ENCODE measurements around the gene HTRA2.
A peak's percentile ranks its signal among the peaks of the same experiment; 100 is the strongest.

HTRA2 gene

GRCh38 chr2:74540291-74540690, 10.6 kb downstream of the HTRA2 start:
- no peak overlapping the region for H3K4me2 ChIP-seq (ENCODE audit: low read depth, low read length, poor library complexity, severe bottlenecking)
- H3K9me2 ChIP-seq (replicated peaks; ENCODE audit: insufficient read depth, low read length), result no peaks in the 10 kb centered on the region
- H3K27me3 ChIP-seq (ENCODE audit: low read length), result no peaks in the 10 kb centered on the region
- no peak overlapping the region for H2AFZ ChIP-seq (ENCODE audit: low read depth, low read length, severe bottlenecking)
- no peaks in the 10 kb centered on the region for H4K20me1 ChIP-seq (ENCODE audit: low read depth, low read length)
- no peaks in the 10 kb centered on the region for H3K79me2 ChIP-seq (ENCODE audit: insufficient read depth, low read length)
- H3K9ac ChIP-seq (ENCODE audit: low read length), result no peak overlapping the region
- no peak overlapping the region for H3K4me3 ChIP-seq (ENCODE audit: insufficient read depth, low read length, poor library complexity, severe bottlenecking)
- no peak overlapping the region for H3K27ac ChIP-seq (ENCODE audit: low read depth, low read length)
- TF ChIP-seq CTCF (IDR thresholded peaks at IDR 0.05; ENCODE audit: insufficient read depth, low read length, poor library complexity, severe bottlenecking), result no peak
- H3F3A ChIP-seq (ENCODE audit: insufficient read depth), result no peaks in the 10 kb centered on the region
- no peaks in the 10 kb centered on the region for H3K36me3 ChIP-seq (ENCODE audit: low read length)
- no peaks in the 10 kb centered on the region for H3K9me3 ChIP-seq (ENCODE audit: insufficient read depth, low read length)

GRCh38 chr2:74542978-74543377, 13.2 kb downstream of the HTRA2 start:
- no peaks in the 10 kb centered on the region for H3K27me3 ChIP-seq (ENCODE audit: low read length)
- no peak overlapping the region for H3K9ac ChIP-seq (ENCODE audit: low read length)
- H3K79me2 ChIP-seq (ENCODE audit: insufficient read depth, low read length), result no peaks in the 10 kb centered on the region
- H3K36me3 ChIP-seq (ENCODE audit: low read length), result no peaks in the 10 kb centered on the region
- TF ChIP-seq EZH2phosphoT487 (conservative IDR thresholded peaks at IDR 0.05; ENCODE audit: low read length) (no peak), CTCF (IDR thresholded peaks at IDR 0.05; ENCODE audit: insufficient read depth, low read length, poor library complexity, severe bottlenecking) (no peak)
- no peak overlapping the region for H2AFZ ChIP-seq (ENCODE audit: low read depth, low read length, severe bottlenecking)
- no peak overlapping the region for H3K4me3 ChIP-seq (ENCODE audit: insufficient read depth, low read length, poor library complexity, severe bottlenecking)
- no peaks in the 10 kb centered on the region for H3K9me3 ChIP-seq (ENCODE audit: insufficient read depth, low read length)
- no peak overlapping the region for H3K4me2 ChIP-seq (ENCODE audit: low read depth, low read length, poor library complexity, severe bottlenecking)
- H3K9me2 ChIP-seq (replicated peaks; ENCODE audit: insufficient read depth, low read length), result no peaks in the 10 kb centered on the region
- H3K27ac ChIP-seq (ENCODE audit: low read depth, low read length), result no peak overlapping the region
- H4K20me1 ChIP-seq (ENCODE audit: low read depth, low read length), result no peaks in the 10 kb centered on the region
- H3F3A ChIP-seq (ENCODE audit: insufficient read depth), result no peaks in the 10 kb centered on the region

GRCh38 chr2:74544634-74545033, 14.9 kb downstream of the HTRA2 start:
- Histone ChIP-seq H3K4me2 (ENCODE audit: low read depth, low read length, poor library complexity, severe bottlenecking) (no peak overlapping the region), H3K27me3 (ENCODE audit: low read length) (no peaks in the 10 kb centered on the region), H3K79me2 (ENCODE audit: insufficient read depth, low read length) (no peaks in the 10 kb centered on the region), H3K9me2 (replicated peaks; ENCODE audit: insufficient read depth, low read length) (no peaks in the 10 kb centered on the region), H3K36me3 (ENCODE audit: low read length) (no peaks in the 10 kb centered on the region), H3F3A (ENCODE audit: insufficient read depth) (no peaks in the 10 kb centered on the region), H3K9me3 (ENCODE audit: insufficient read depth, low read length) (no peaks in the 10 kb centered on the region), H3K4me3 (ENCODE audit: insufficient read depth, low read length, poor library complexity, severe bottlenecking) (no peak overlapping the region), H3K9ac (ENCODE audit: low read length) (no peak overlapping the region), H4K20me1 (ENCODE audit: low read depth, low read length) (no peaks in the 10 kb centered on the region), H3K27ac (ENCODE audit: low read depth, low read length) (no peak overlapping the region), H2AFZ (ENCODE audit: low read depth, low read length, severe bottlenecking) (no peak overlapping the region)
- peak; percentile 32 for TF ChIP-seq CTCF (IDR thresholded peaks at IDR 0.05; ENCODE audit: insufficient read depth, low read length, poor library complexity, severe bottlenecking)
- TF ChIP-seq EZH2phosphoT487 (conservative IDR thresholded peaks at IDR 0.05; ENCODE audit: low read length), result no peak

- no peaks in the 10 kb centered on the region for H3K27me3 ChIP-seq (ENCODE audit: low read length)
- no peaks in the 10 kb centered on the region for H3K36me3 ChIP-seq (ENCODE audit: low read length)
- no peaks in the 10 kb centered on the region for H4K20me1 ChIP-seq (ENCODE audit: low read depth, low read length)
- no peak overlapping the region for H2AFZ ChIP-seq (ENCODE audit: low read depth, low read length, severe bottlenecking)
- no peaks in the 10 kb centered on the region for H3K9me3 ChIP-seq (ENCODE audit: insufficient read depth, low read length)
- H3K79me2 ChIP-seq (ENCODE audit: insufficient read depth, low read length), result no peaks in the 10 kb centered on the region
- no peak for TF ChIP-seq EZH2phosphoT487 (conservative IDR thresholded peaks at IDR 0.05; ENCODE audit: low read length)
- TF ChIP-seq CTCF (IDR thresholded peaks at IDR 0.05; ENCODE audit: insufficient read depth, low read length, poor library complexity, severe bottlenecking), result no peak
- H3K4me2 ChIP-seq (ENCODE audit: low read depth, low read length, poor library complexity, severe bottlenecking), result no peak overlapping the region
- H3K9ac ChIP-seq (ENCODE audit: low read length), result no peak overlapping the region
- no peak overlapping the region for H3K27ac ChIP-seq (ENCODE audit: low read depth, low read length)
- no peaks in the 10 kb centered on the region for H3K9me2 ChIP-seq (replicated peaks; ENCODE audit: insufficient read depth, low read length)
- H3F3A ChIP-seq (ENCODE audit: insufficient read depth), result no peaks in the 10 kb centered on the region
- no peak overlapping the region for H3K4me3 ChIP-seq (ENCODE audit: insufficient read depth, low read length, poor library complexity, severe bottlenecking)
Observed at GRCh38 chr2:74546004-74546403, 16.3 kb downstream of the HTRA2 start.
